CD8-positive, alpha-beta memory T cell (primary cell): Measurements from ENCODE around the gene COL13A1. TPM values are rescaled to one million over a fixed set of nuclear protein-coding genes. Genes with fewer than 3 reads are reported as not detected.

Experiments used
- CTCF ChIA-PET: fragments of 350-600 bp; sonication (Branson Sonifier 250); formaldehyde crosslinking; loops from one replicate; lab custom pipeline; 2021; ENCODE audit warnings: antibody characterized with exemption; lab: Charles Lee
- POLR2A ChIA-PET: fragments of 350-600 bp; sonication (Branson Sonifier 250); formaldehyde crosslinking; loops from one replicate; lab custom pipeline; 2021; ENCODE audit warnings: antibody characterized with exemption; lab: Charles Lee
- DNase-seq, 5 donors: peaks; one replicate each; pipeline versions ENCODE4 v3.0.0 to v3.0.0-alpha.2; 2020 to 2022; ENCODE audit warnings: mixed read lengths in 1 of 5
- H3K27ac ChIP-seq: one replicate; pipeline ENCODE4 v1.7.0; 2013; ENCODE audit warnings: low read depth, mild to moderate bottlenecking, low read length, moderate library complexity
- H3K27me3 ChIP-seq: 2 replicates; pipeline ENCODE4 v1.7.0; 2013; ENCODE audit warnings: low read length, mild to moderate bottlenecking; ENCODE audit not compliant: insufficient read depth, poor library complexity, severe bottlenecking
- H3K36me3 ChIP-seq: 2 replicates; pipeline ENCODE4 v1.7.0; 2013; ENCODE audit warnings: mild to moderate bottlenecking, low read length, moderate library complexity; ENCODE audit not compliant: insufficient read depth
- H3K4me1 ChIP-seq: 2 replicates; pipeline ENCODE4 v1.7.0; 2013; ENCODE audit warnings: mild to moderate bottlenecking, low read length, moderate library complexity; ENCODE audit not compliant: insufficient read depth
- H3K4me3 ChIP-seq: 2 replicates; pipeline ENCODE4 v1.7.0; 2013; ENCODE audit warnings: mild to moderate bottlenecking, low read length
- H3K9me3 ChIP-seq: 2 replicates; pipeline ENCODE4 v1.7.0; 2013; ENCODE audit warnings: mild to moderate bottlenecking, low read length
- H3K27ac Mint-ChIP-seq, 8 donors: one replicate each; pipeline ENCODE4 v1.8.0; 2020 to 2021; ENCODE audit warnings: mixed read lengths in 8 of 8, mild to moderate bottlenecking in 6 of 8, inconsistent platforms in 3 of 8, moderate library complexity in 3 of 8
- H3K27me3 Mint-ChIP-seq, 2 donors: one replicate each; pipeline ENCODE4 v1.8.0; 2020 to 2021; ENCODE audit warnings: mixed read lengths in 2 of 2, mild to moderate bottlenecking in 1 of 2, moderate library complexity in 1 of 2
- H3K36me3 Mint-ChIP-seq, 3 donors: one replicate each; pipeline ENCODE4 v1.8.0; 2020 to 2021; ENCODE audit warnings: mixed read lengths in 3 of 3, inconsistent platforms in 1 of 3, mild to moderate bottlenecking in 1 of 3
- H3K4me1 Mint-ChIP-seq, 3 donors: one replicate each; pipeline ENCODE4 v1.8.0; 2020 to 2021; ENCODE audit warnings: mixed read lengths in 3 of 3, inconsistent platforms in 1 of 3, mild to moderate bottlenecking in 1 of 3
- H3K4me3 Mint-ChIP-seq, 7 donors: one replicate each; pipeline ENCODE4 v1.8.0; 2020 to 2021; ENCODE audit warnings: mixed read lengths in 7 of 7, mild to moderate bottlenecking in 6 of 7, moderate library complexity in 4 of 7, inconsistent platforms in 2 of 7
- H3K9me3 Mint-ChIP-seq, 5 donors: one replicate each; pipeline ENCODE4 v1.8.0; 2020 to 2022; ENCODE audit warnings: mixed read lengths in 5 of 5, mild to moderate bottlenecking in 3 of 5, moderate library complexity in 2 of 5, inconsistent platforms in 1 of 5
- polyA plus RNA-seq: library from polyadenylated mRNA; unstranded; fragments of 300-500 nt; fragmentation: Illumina TruSeq; gene quantifications from one replicate; pipeline ENCODE4 v1.2.3, GENCODE V29; 2021
- total RNA-seq, 2 experiments: library from RNA; stranded (reverse); gene quantifications; one replicate each; pipeline ENCODE4 v1.2.3, GENCODE V29; 2021

Gene COL13A1
- total and polyA plus RNA-seq, 3 experiments from 2014 or later = not detected

DNA sequence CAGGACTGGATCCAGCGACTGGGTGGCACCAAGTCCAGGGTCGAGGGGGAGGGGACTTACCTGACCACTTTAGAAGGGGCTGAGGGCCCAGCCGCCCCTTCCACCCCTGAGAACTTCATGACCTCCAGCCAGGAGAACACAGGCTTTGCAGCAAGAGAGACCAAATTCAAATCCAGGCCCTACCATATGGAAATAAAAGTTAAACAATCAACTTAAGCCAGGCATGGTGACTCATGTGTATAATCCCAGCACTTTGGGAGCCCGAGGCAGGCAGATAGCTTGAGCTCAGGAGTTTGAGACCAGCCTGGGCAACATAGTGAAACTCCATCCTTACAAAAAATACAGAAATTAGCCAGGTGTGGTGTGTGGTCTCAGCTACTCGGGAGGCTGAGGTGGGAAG, 61.9 kb downstream of the COL13A1 start:
- Mint-ChIP-seq H3K9me3 (no peaks in the 10 kb centered on the region), H3K27ac (no peak overlapping the region), H3K27me3 (peaks cover 11 to 25% of the 10 kb centered on the region in 2 donors), H3K4me1 (no peaks in the 10 kb centered on the region), H3K36me3 (no peaks in the 10 kb centered on the region), H3K4me3 (no peak overlapping the region)
- Histone ChIP-seq H3K9me3 (no peaks in the 10 kb centered on the region), H3K36me3 (no peaks in the 10 kb centered on the region), H3K27me3 (no peaks in the 10 kb centered on the region), H3K27ac (no peak overlapping the region), H3K4me3 (no peak overlapping the region), H3K4me1 (no peaks in the 10 kb centered on the region)
- ChIA-PET POLR2A (no interaction called here), CTCF (no interaction called here)
- DNase-seq = no peak

DNA sequence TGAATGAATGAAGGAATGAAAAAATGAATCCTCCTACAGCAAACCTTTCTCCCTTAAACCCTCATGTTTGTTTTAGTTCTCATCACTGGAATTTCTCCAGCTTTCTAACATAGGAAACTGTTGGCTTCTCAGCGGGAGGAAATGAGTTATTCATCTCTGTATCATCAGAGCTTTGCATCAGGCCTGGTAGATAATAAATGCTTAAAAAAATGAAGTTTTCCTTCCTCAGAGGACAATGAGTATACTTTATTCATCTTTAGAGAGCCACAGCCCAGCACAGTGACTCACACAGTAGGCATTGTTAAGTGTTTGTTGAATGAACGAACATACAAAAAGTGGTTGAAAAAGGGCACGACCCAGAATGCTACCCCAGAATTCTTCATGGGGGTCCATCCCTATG, 62.6 kb downstream of the COL13A1 start:
- H3K4me1 ChIP-seq = no peaks in the 10 kb centered on the region

DNA sequence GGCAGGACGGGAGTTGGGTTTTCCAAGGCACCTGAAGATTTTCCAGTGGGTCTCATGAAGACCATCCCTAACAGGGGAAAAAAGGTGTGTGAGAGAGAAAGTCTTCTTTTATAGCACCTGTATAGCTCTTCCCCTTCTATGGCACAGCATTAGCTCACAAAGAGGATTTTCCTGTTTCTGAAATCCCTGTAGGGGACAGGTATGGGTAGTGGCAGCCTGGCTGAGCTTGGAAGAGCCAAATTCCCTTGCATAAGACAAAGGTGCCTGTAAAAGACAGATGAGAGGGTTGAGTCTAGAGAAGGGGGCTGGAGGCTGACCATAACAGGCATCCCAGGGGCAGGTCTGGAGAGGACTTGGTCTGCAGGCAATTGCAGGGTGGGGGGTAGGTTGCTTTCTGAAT, 63.7 kb downstream of the COL13A1 start:
- Histone ChIP-seq H3K4me1 (no peaks in the 10 kb centered on the region), H3K27me3 (no peaks in the 10 kb centered on the region), H3K27ac (no peak overlapping the region), H3K36me3 (no peaks in the 10 kb centered on the region), H3K9me3 (no peaks in the 10 kb centered on the region), H3K4me3 (no peak overlapping the region)
- H3K36me3 Mint-ChIP-seq = no peaks in the 10 kb centered on the region
- peaks cover 13 to 25% of the 10 kb centered on the region in 2 donors for H3K27me3 Mint-ChIP-seq
- no peak overlapping the region for H3K27ac Mint-ChIP-seq
- CTCF ChIA-PET = no interaction called here
- DNase-seq = no peak
- H3K9me3 Mint-ChIP-seq = no peaks in the 10 kb centered on the region
- POLR2A ChIA-PET = no interaction called here
- H3K4me3 Mint-ChIP-seq = no peak overlapping the region
- H3K4me1 Mint-ChIP-seq = no peaks in the 10 kb centered on the region

More for the DNA sequence above, 62.6 kb downstream of the COL13A1 start:
- H3K9me3 ChIP-seq = no peaks in the 10 kb centered on the region
- no peak overlapping the region for H3K27ac ChIP-seq
- Mint-ChIP-seq H3K36me3 (no peaks in the 10 kb centered on the region), H3K27ac (no peak overlapping the region), H3K27me3 (peaks cover 11 to 25% of the 10 kb centered on the region in 2 donors), H3K9me3 (no peaks in the 10 kb centered on the region), H3K4me1 (no peaks in the 10 kb centered on the region), H3K4me3 (no peak overlapping the region)
- no peaks in the 10 kb centered on the region for H3K27me3 ChIP-seq
- DNase-seq = no peak
- CTCF ChIA-PET = no interaction called here
- H3K36me3 ChIP-seq = no peaks in the 10 kb centered on the region
- POLR2A ChIA-PET = no interaction called here
- no peak overlapping the region for H3K4me3 ChIP-seq

DNA sequence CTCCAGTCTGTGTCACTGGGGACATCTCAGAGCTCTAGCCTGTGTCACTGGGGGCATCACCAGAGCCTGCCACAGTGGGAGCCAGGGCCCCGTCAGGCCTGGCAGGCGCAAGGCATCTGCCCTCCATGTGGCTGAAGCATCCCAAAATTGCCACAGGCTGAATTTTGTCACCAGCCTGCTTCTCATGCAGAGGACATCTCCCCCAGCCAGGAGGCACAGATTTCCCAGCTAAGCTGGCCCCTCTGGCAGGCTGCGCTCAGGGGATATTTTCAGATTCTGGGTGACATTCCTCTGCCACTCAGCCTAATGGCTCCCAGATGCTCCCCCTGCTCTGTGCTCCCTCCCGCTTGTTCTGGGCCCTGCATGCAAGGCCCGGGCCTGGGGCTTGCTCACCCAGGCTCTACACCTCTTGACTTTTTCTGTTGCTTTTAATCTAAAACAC, 64.6 kb downstream of the COL13A1 start:
- ChIA-PET POLR2A (no interaction called here), CTCF (no interaction called here)
- no peak for DNase-seq
- Mint-ChIP-seq H3K4me1 (no peaks in the 10 kb centered on the region), H3K4me3 (no peak overlapping the region), H3K36me3 (no peaks in the 10 kb centered on the region), H3K27ac (no peak overlapping the region), H3K27me3 (peaks cover 11 to 24% of the 10 kb centered on the region in 2 donors), H3K9me3 (no peaks in the 10 kb centered on the region)
- H3K27ac ChIP-seq = no peak overlapping the region
- H3K4me3 ChIP-seq = no peak overlapping the region
- no peaks in the 10 kb centered on the region for H3K4me1 ChIP-seq
- no peaks in the 10 kb centered on the region for H3K9me3 ChIP-seq
- H3K27me3 ChIP-seq = no peaks in the 10 kb centered on the region
- no peaks in the 10 kb centered on the region for H3K36me3 ChIP-seq

DNA sequence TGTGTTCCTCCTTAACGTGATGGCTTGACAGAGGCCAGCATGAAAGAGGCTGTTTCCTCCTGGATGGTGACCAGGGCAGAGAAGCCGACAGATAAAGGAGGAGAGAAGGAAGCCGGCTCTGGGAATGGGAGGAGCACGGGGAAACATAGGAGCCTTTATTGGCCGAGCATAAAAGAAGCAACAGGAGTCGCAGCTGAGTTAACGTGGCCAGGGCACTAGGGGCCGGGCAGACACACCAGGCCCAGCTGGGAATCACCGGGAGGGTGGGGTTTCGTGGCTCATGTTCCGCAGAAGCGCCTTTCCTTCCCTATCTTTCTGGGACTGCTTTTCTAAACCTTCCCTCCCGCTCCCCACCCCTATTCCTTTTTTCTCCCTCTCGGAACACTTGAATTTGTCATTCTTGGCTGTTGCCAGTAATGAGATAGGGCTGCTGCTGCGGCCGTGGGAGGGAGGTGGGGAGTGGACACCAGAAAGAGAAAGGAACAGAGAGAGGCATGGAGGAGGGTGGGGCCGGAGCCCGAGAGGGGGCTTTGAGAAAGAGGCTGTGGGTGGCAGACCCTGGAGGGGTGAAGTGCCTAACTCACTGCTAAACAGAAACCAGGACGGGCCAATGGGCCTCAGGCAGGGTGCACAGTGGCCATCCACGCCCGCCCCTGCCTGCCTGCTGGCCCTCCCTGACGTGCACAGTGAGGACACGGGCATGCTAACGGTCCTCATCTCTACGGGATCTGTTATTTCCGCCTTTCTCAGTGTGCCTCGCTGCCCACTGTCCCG, 65.2 kb downstream of the COL13A1 start:
- CTCF ChIA-PET = no interaction called here
- Histone ChIP-seq H3K4me3 (no peak overlapping the region), H3K9me3 (no peaks in the 10 kb centered on the region), H3K36me3 (no peaks in the 10 kb centered on the region), H3K27ac (no peak overlapping the region), H3K4me1 (no peaks in the 10 kb centered on the region), H3K27me3 (no peaks in the 10 kb centered on the region)
- no peak overlapping the region for H3K27ac Mint-ChIP-seq
- no peak for DNase-seq
- no peaks in the 10 kb centered on the region for H3K36me3 Mint-ChIP-seq
- no peaks in the 10 kb centered on the region for H3K9me3 Mint-ChIP-seq
- H3K4me3 Mint-ChIP-seq = no peak overlapping the region
- H3K27me3 Mint-ChIP-seq = peaks cover 7 to 21% of the 10 kb centered on the region in 2 donors
- POLR2A ChIA-PET = no interaction called here
- H3K4me1 Mint-ChIP-seq = no peaks in the 10 kb centered on the region

DNA sequence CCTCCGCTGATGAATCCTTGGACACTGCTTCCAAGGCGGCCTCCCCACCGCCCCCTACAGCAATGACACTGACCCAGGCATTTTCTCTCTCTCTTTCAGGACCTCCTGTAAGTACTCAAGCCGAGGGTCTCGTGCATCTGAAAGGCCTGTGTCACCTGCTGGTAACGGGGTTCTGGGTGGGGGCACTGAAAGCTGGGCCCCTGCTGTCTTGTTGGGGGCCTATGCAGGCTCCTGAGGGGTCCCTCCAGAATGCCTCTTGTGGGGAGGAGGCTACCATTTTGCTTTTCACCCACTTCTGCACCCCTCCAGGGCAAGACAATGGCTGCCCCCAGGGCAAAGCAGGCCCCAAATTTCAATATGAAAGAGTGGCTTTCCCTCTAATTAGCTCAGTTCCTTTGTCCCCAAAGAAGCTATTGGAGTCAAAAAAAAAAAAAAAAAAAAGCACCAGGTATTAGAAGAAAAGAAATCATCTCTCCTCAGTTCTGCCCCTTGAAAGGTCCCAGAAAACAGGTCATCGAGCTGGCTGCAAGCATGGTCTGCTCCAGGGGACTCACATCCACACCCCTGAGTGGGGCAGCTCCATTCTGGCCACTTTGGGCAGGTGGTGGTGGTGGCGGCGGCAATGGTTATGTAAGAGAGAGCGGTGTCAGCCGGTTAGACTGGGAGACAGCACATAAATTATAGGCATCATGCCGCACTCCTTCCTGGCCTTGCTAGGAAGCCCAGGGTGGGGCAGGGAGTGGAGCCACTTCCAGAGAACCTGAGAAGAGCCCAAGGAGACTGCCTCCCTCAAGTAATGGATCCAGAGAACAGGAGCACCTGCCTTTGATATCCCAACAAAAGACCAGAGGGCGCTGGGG, 66.2 kb downstream of the COL13A1 start:
- CTCF ChIA-PET = no interaction called here
- H3K4me1 ChIP-seq = no peaks in the 10 kb centered on the region
- POLR2A ChIA-PET = no interaction called here

DNA sequence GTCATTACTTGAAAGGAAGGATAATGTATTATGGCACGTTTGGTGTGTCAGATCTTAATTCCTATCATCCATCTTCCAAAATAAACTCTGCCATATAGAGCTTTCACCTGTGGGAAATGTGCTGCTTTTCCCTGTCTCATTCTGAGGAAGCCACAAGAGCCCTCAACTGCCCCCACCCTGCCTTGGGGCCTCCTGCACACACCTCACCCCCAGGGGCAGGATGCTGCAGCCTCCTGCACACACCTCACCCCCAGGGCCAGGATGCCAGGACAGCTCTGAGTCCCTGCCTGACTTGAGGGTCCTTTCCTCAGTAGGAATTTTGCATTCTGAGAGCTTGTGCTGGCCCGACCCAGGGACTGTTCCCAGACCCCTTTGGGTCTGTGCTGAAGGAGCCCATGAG, 67.1 kb downstream of the COL13A1 start:
- no peaks in the 10 kb centered on the region for H3K4me1 ChIP-seq
- H3K9me3 ChIP-seq = no peaks in the 10 kb centered on the region
- Mint-ChIP-seq H3K27me3 (peaks cover 7 to 13% of the 10 kb centered on the region in 2 donors), H3K4me1 (no peaks in the 10 kb centered on the region), H3K36me3 (no peaks in the 10 kb centered on the region), H3K27ac (no peak overlapping the region), H3K4me3 (no peak overlapping the region), H3K9me3 (no peaks in the 10 kb centered on the region)
- no peaks in the 10 kb centered on the region for H3K27me3 ChIP-seq
- H3K36me3 ChIP-seq = no peaks in the 10 kb centered on the region
- no peak overlapping the region for H3K27ac ChIP-seq
- no peak for DNase-seq
- H3K4me3 ChIP-seq = no peak overlapping the region
- POLR2A ChIA-PET = no interaction called here
- CTCF ChIA-PET = no interaction called here

More for the DNA sequence above, 66.2 kb downstream of the COL13A1 start:
- Mint-ChIP-seq H3K27me3 (peaks cover 7 to 15% of the 10 kb centered on the region in 2 donors), H3K27ac (no peak overlapping the region), H3K4me3 (no peak overlapping the region), H3K4me1 (no peaks in the 10 kb centered on the region), H3K36me3 (no peaks in the 10 kb centered on the region), H3K9me3 (no peaks in the 10 kb centered on the region)
- no peak for DNase-seq
- H3K27me3 ChIP-seq = no peaks in the 10 kb centered on the region
- H3K9me3 ChIP-seq = no peaks in the 10 kb centered on the region
- no peaks in the 10 kb centered on the region for H3K36me3 ChIP-seq
- no peak overlapping the region for H3K27ac ChIP-seq
- no peak overlapping the region for H3K4me3 ChIP-seq

DNA sequence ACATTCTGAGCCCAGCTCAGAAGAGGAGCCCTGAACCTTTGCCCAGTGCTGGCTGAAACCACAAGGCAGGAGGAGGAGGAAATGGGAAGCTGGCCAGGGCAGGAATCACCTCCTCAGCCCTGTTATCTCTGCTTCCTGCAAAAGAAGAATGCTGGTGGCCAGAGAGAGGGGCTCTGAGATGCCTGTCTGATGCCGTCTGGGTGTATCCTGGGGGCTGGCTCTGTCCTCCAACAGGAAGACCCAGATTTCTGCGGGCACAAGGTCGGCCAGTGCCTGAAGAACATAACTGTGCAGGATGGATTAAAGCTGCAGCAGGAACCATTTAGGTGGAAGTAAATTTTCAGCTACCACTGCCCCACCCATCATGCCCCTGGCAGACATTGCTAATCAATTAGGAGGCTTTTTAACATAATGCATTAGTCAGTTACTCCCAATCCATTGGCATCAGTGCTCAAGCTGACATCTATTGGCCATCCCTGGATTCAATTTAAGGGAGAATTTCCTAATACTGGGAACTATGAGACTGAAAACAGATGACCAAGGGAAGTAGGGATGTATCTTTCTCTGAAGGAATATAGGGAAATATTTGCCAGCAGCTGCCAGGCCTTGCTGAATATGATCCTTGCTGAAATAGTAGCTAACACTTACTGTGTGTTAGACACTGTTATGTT, 67.7 kb downstream of the COL13A1 start:
- Mint-ChIP-seq H3K27ac (no peak overlapping the region), H3K9me3 (no peaks in the 10 kb centered on the region), H3K36me3 (no peaks in the 10 kb centered on the region), H3K27me3 (peaks cover 7 to 11% of the 10 kb centered on the region in 2 donors), H3K4me1 (no peaks in the 10 kb centered on the region), H3K4me3 (no peak overlapping the region)
- ChIA-PET POLR2A (no interaction called here), CTCF (no interaction called here)
- Histone ChIP-seq H3K4me1 (no peaks in the 10 kb centered on the region), H3K27me3 (no peaks in the 10 kb centered on the region), H3K9me3 (no peaks in the 10 kb centered on the region), H3K36me3 (no peaks in the 10 kb centered on the region), H3K4me3 (no peak overlapping the region), H3K27ac (no peak overlapping the region)
- no peak for DNase-seq
